HEK293T (cell line): ENCODE measurements around the gene DNASE1L2.

ENCODE experiments used
- ARNT ChIP-seq: fragments of 450-650 bp; IDR thresholded peaks from 2 replicates; pipeline ENCODE4 v1.6.1; 2017; ENCODE audit warnings: mild to moderate bottlenecking
- FOXK2 ChIP-seq: fragments of 450-650 bp; IDR thresholded peaks from 2 replicates; pipeline ENCODE4 v1.6.1; 2016; ENCODE audit warnings: mild to moderate bottlenecking
- PKNOX1 ChIP-seq: fragments of 450-650 bp; IDR thresholded peaks from 2 replicates; pipeline ENCODE4 v1.6.1; 2016
- SP1 ChIP-seq: fragments of 450-650 bp; IDR thresholded peaks from 2 replicates; pipeline ENCODE4 v1.6.1; 2017
- SUZ12 ChIP-seq: fragments of 450-650 bp; IDR thresholded peaks from 2 replicates; pipeline ENCODE4 v1.6.1; 2016; ENCODE audit warnings: mild to moderate bottlenecking
- TARDBP ChIP-seq: fragments of 450-650 bp; IDR thresholded peaks from 2 replicates; pipeline ENCODE4 v1.6.1; 2016

GRCh38 chr16:2250652-2251295, 14.5 kb downstream of the DNASE1L2 start:
- no peak for TF ChIP-seq SUZ12
- no peak for TF ChIP-seq FOXK2
- no peak for TF ChIP-seq TARDBP
- no peak for TF ChIP-seq SP1
- no peak for TF ChIP-seq ARNT
- no peak for TF ChIP-seq PKNOX1
